Fibroblast of peridontal ligament (primary cell): ENCODE data around the gene SLC26A5.

Source experiments
- DNase-seq: peaks from one replicate; pipeline ENCODE4 v3.0.0-alpha.2; 2010; ENCODE audit errors: extremely low read depth

SLC26A5 gene

DNA sequence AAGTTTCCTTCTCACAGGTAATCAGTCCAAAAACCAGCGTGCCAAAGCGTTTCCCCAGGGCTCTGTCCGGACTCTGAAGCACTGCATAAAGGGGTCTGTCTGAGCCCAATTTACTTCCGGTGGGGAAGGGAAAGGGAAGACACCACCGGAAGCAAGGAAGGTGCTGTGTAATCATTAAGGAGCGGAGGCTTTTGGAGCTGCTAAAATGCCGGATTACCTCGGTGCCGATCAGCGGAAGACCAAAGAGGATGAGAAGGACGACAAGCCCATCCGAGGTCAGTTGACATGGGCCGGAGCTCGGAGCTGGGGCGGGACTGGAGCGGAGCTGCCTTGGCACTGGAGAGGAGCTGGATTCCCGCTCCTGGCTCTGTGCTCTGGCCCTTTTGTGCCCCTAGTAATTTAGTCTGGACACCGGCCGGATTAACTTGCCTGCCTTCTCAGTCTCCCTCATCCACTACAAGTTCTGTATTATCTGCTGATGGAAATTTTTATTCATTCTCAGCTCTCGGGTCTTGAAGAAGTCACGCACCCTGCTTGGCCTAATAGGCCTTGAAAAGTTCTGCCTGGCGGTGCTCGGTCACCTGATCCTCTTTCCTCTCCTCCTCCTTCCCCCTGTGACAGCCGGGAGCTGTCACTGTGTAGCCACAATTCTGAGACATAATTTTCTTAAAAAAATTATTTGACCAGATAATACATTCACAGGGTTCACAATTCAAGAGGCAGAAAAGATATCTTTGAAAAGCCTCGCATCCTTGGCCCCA, 98.3 kb downstream of the SLC26A5 start, which contains the start of gene PSMC2:
Gene PSMC2, plus strand, starts transcription at position 137 of the 761 bp plus-strand sequence. Its CDS starts 69 bp downstream, at position 206.
- peak; percentile 94 for DNase-seq

DNA sequence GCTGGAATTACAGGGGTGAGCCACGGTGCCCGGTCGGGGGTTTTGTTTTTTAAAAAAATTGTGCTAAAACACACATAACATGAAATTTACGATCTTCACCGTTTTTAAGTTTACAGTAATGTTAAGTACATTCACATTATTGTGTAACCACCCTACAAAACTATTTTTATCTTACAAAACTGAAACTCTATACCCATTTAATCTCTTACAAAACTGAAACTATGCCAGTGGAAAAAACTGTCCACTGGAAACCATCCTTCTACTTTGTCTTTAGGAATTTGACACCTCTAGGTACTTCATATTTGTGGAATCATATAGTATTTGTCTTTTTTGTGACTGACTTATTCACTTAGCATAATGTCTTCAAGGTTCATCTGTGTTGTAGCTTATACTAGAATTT, 99.6 kb downstream of the SLC26A5 start:
- DNase-seq = no peak

DNA sequence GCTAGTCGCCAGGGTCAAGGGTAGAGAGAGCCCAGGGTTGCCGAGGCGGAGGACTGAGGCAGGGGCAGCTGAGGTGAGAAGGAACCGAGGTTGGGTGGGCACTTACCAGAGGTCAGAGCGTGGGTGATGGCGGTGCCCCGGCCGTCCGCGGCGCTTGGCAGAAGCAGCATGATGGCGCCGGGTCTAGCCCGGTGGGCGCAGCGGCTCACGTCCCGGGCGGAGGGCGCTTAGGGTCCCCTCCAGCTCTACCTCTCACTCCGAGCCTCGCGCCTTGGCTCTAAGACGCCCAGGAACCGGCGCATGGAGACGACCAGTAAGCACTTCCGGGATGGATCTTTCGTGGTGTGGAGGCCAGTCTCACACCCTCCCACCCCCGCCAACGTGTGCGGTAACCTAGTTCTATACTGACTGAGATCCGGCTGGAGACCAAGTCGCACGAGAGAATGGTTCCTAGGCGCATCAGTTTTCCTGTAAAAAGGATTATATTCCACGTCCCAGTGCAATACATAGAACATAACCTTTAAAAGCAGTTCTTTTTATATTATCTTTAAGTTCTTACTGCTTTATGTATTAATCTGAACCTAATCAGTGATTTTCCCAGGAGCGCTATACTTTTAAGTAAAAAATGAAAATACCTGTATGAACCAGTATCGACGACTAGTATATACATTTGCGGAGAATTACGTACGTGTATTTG, 101.4 kb downstream of the SLC26A5 start, which contains the start of gene DNAJC2:
Gene DNAJC2, minus strand, starts transcription at position 315 of the 697 bp plus-strand sequence. Its CDS starts 145 bp downstream, at position 170.
- peak; percentile 93 for DNase-seq

DNA sequence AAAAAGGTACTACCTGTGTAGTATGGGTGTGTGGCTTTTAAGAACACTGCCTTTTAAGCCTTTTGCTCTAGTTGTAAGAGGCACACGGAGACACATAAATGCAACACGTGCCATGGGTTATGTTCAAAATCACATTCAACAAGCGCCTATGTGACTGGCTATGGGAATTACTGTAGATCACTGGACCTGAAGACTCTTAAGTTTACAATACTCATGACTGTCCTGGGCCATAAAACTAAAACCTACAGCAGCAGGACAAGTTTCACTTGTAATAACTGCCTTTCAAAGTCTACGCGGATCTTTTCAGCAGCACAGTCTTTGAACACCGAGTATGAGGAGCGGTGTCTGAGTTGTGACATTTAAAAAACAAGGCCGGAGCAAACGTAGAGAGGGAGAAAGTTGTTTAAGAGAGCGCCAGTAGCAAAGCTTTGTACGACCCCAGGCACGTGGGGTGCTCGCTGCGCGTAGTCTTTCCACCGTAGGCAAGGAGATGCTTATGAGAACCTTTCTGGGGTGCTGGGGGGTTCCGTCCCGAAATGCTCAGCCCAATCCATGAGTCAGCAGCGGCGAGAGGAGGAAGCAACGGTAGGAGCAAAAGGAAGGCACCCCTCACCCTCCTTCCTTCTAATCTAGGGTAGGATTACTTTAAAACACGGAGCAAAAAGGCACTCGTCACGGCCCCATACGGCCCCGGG, 102.1 kb downstream of the SLC26A5 start:
- DNase-seq = peak; percentile 37

DNA sequence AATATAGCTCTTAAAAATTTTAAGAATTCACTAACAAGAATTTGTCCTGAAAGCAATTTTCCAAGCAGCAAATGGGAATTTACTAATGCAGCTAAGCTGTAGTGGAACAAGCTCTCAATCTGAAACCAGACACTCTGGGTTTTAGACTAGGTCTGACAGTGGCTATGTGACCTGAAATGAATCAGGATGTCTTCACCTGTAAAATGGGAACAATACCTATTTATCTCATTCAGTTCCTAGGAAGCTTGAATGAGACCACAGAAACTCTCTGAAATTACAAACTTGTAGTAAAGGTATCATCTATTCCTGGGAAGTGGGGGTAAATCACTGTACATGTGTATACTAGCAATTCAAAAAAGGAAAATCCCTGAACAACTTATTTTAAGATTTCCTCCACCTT, 102.7 kb downstream of the SLC26A5 start:
- DNase-seq = no peak

DNA sequence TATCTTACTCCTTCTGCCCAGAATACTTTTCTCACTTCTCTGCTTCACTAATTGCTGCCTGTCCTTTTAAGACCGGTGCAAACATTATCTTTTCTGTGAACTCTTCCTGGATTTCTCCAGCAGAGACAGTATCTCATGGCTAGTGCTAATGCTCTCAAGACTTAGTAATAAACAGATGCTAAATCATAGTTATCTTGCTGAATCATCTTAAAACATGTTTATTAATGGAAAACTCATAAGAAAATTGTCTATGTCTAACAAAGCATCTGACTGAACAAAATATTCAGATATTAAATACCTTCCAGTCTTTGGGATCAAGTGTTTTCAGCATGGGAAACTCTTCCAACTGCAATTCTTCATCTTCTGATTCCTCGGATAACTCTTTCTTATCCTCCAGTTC, 104.5 kb downstream of the SLC26A5 start:
- no peak for DNase-seq

DNA sequence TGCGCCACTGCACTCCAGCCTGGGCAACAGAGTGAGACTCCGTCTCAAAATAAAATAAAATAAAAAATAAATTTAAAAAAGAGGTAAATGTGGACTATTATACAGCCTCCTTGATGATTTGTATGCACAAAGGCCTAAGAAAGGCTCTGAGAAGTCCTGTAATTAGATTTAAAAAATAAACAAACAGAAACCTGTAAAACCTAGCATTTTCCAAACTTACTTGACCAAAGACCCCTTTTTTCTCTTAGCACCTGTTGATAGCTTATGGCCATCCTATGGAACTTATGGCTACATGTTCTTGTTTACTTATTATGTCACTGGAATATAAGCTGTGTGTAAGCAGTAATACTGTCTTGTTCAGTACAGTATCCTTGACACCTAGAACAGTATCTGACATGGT, 107.1 kb downstream of the SLC26A5 start:
- DNase-seq = no peak

DNA sequence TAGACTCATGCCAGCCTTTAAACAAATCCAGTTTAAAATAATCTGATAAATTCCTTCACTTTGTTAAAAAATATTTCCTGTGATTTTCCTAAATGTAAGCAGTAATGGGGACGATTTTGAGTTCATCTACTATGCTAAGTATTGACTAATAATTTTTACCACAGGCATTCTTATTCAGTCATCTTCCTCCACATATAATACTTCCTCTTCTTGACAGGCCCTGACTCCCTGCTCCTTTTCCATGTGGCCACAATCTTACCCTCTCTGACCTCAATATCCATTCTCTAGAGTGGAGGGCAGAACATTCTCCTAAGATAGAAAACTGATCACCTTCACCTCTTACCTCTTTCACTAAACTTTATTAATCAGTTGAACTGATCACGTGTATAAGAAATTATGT, 109.2 kb downstream of the SLC26A5 start:
- no peak for DNase-seq

DNA sequence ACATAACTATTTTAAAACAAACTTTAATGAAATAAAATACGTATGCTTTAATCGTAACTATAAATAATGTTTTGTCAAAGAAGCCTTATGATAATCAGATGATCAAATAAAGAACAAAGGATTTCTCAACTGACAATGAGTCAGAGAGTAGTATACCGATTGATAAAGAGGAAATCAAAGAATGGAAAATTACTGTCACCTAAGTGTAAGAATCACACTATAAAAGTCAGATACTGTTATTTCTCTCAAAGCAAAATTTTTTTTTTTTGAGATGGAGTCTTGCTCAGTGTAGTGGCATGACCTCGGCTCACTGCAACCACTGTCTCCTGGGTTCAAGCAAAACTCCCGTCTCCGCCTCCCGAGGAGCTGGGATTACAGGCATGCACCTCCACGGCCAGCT, 120.3 kb downstream of the SLC26A5 start:
- no peak for DNase-seq
